Suppressor macrophage (primary cell): ENCODE results near the gene RAB10.
A peak's percentile ranks its signal among the peaks of the same experiment; 100 is the strongest.
"Not testable (repeated sequence)": the region's sequence is repeated elsewhere in the genome, so short reads cannot be mapped to it uniquely, and the experiment has no call there.

Source experiments
- DNase-seq, 4 experiments: peaks; one replicate each; pipeline ENCODE4 v3.0.0-alpha.2; 2020 to 2022

The RAB10 gene

DNA sequence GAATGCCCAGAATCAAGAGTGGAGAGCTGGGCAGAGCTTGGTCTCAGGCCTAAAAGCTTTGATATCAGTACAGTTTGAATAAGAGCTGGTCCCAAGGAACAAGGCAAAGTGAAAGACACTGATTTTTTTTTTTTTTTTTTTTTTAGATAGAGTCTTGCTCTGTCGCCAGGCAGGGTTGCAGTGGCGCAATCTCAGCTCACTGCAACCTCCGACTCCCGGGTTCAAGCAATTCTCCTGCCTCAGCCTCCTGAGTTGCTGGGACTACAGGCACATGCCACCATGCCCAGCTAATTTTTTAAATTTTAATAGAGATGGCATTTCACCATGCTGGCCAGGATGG, 17.2 kb upstream of the RAB10 start:
- DNase-seq, result peak in 3 of 4 experiments; percentile 30 to 45 (median 35)

DNA sequence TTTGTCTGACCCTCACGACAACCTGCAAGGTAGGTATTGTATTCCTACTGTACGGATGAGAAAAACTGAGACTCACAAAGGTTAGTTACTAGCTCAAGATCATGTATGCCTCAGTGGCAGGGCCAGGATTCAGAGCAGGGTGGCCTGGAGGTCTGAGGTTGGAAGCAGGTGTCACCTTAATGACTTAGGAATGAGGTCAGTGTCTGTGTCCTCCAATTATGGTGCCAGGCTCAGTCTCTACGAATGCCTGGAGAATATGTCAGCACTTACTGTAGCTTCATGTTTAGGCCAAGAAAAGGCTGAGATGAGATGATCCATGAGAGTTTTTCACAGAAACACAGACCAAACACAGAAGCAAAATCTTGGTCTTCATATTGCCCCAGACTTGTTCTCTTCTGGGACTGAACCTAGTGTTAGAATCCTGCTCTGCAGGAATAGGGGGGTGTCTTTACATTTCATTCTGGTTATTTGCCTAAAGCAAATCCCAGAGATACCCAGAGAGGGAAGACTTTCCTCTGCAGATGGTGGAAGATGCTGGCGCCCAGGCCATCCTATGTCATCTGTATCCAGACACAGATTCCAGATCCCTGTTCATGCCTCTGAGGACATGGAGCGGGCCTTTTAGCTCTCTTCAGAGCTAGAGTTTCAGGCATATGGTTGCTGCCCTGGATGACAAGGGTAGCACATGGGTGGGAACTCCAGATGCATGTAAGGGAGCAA, 16.3 kb upstream of the RAB10 start:
- no peak for DNase-seq

DNA sequence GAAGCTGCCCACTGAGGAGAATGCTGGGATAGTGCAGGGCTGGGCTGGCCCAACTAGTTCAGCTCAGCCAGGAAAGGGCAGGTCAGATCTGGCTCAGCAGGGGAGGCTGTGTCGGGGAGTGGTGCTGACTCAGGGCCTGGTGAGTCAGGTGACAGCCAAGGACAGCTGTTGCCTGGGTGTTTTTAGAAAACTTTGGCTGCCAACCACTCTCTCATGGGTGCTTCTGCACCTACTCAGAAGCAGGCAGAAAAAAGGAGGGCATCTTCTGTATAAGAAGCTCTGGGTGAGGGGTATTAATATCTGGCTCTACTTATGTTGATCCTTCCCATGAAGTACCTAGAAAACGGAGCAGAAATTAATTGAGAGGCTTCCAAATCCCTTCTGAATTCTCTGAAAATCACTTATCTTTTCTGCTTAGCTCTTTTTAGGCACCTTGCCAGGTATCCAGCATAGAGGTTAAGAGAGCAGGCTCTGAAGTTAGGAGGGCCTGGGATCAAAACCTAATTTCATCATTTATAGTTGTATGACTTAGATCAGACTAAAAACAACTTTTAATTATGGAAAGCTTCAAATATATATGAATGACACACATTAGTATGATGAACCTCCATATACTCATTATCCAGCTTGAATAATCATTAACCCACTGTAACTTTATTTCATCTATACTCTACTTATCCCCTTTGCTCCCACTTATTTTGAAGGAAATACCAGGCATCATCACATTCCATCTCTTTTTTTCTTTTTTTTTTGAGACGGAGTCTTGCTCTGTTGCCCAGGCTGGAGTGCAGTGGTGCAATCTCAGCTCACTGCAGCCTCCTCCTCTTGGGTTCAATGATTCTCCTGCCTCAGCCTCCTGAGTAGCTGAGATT, 15.5 kb upstream of the RAB10 start:
- peak; percentile 65 to 87 (median 84) for DNase-seq

DNA sequence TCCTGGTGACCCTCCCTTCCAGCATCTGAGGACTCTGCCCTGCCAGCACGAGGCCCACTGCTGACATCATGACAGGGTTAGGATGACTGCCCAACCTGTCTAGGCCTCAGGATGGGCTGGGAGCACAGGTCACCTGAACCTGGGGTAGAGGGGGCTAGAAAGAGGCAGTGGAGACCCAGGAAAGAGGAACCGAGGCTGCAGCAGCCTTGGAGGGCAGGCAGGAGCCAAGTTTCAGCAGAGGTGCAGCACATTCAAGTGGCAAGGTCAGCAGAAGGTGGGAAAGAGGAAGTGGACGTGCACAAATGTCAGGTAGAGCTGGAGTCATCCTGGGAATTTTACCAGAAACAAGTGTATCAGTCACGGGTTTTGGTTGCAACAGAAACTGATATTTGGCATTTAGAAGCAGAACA, 13.6 kb upstream of the RAB10 start:
- DNase-seq, result peak in 2 of 4 experiments; percentile 29 to 36

DNA sequence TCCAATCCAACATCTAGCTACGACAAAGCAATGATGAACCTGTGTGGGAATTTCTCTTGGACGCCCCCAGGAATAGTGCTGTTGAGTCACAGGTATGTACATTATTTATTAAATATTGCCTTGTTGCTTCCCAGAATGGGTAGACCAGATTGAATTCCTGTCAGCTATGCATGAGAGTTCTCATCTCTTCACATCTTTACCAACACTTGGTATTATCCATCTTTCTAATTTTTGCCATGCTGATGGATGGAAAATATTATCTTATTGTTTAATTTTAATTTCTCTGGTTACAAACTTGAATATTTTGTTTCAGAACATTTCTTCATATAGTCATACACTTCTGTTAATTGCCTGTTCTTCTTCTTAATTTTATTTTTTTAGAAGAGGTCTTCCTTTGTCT, 9.6 kb upstream of the RAB10 start:
- DNase-seq, result no peak

DNA sequence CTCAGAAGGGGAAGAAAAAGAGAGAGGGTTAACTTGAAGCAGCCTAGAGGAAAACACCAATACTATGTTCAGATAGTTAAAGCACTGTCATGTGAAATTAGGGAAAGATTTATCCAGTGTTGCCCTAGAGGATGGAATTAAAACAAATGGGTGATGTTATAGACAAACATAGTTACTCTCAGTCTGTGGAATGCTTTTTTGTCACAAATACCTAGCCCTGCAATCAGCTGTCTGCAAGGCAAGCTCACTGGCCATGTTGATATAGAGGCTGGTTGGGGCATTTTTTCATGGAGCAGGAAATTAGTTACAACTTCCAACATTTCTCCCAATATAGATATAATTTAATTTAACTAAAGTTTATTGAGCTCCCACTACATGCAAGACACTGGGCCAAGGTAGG, 8.4 kb upstream of the RAB10 start:
- no peak for DNase-seq

DNA sequence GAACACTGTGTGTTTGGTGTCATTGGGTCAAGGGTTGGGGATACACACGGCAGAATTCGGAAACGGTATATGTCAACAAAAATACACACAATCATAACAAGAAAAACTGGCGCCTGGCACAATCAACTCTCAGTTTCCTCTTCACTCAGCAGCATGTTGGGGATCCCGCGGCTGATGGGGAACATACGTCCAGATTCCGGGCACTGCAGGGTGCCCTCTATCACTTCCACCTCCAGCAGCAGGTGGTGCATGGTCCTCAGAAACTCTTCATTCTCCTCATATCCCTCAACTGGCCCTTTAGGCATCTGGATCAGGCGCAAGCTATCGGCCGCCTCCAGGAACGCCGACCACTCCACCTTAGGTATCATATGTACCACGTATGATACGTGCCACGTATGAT, 5.8 kb upstream of the RAB10 start:
- DNase-seq, result not testable (repeated sequence)

DNA sequence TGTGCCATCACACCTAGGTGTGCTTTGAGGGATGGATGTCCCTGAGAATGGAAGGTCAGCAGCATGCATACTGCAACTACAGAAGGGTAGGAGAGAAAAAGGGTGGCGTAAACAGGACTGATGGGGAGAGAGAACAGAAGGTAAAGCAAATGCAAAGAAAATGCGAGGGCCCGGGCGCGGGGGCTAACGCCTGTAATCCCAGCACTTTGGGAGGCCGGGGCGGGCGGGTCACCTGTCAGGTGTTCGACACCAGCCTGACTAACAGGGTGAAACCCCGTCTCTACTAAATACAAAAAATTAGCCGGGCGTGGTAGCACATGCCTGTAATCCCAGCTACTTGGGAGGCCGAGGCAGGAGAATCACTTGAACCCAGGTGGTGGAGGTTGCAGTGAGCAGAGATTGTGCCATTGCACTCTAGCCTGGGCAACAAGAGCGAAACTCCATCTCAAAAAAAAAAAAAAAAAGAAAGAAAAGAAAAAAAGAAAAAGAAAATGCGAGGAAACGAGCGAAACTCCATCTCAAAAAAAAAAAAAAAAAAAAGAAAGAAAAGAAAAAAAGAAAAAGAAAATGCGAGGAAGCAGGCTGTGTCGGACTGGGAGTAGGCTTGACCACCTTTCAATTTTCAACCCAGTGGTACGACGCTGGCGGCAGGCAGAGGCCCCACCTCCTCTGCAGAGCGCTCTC, 1.2 kb upstream of the RAB10 start:
- peak in 3 of 4 experiments; percentile 48 to 69 (median 65) for DNase-seq

DNA sequence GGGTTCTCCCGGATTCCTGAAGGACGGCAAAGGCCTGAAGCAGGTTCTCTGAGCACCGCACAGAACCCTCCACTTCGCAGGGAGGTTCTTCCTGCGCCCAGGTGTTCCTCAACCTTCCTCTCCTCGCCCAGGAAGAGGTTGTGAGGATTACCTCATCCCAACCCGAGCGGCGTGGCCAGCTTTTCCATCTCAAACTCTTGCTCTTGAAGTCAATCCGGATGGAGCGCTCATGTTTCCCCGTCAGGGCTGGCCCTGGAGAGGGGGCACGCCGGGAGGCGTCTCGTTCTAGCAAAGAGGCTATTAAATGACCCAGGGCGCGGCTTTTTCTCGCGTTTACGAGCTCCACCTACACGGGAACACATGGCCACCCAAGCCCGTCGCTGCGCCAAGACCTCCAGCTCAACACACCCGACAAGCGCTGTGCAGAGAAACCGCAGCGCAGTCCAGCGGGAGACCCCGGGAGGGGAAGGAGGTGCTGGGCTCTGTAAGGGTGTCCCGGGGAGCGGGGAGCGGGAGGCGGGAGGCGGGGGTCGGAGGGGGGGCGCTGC, 540 bp upstream of the RAB10 start:
- peak in 2 of 4 experiments; percentile 28 to 81 for DNase-seq

DNA sequence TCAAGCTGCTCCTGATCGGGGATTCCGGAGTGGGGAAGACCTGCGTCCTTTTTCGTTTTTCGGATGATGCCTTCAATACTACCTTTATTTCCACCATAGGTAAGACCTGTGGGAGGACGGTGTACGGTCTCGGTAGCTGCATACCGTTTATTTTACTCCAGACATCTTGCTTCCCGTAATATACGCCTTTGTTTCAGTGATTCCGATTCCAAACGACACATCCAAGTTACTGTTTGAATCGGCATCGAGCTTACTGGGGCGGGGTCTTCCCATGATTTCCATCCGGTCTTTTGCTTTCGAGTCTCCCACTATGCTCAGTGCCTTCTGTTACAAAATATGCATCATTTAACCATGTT, 731 bp downstream of the RAB10 start:
- peak in 3 of 4 experiments; percentile 21 to 40 (median 22) for DNase-seq

DNA sequence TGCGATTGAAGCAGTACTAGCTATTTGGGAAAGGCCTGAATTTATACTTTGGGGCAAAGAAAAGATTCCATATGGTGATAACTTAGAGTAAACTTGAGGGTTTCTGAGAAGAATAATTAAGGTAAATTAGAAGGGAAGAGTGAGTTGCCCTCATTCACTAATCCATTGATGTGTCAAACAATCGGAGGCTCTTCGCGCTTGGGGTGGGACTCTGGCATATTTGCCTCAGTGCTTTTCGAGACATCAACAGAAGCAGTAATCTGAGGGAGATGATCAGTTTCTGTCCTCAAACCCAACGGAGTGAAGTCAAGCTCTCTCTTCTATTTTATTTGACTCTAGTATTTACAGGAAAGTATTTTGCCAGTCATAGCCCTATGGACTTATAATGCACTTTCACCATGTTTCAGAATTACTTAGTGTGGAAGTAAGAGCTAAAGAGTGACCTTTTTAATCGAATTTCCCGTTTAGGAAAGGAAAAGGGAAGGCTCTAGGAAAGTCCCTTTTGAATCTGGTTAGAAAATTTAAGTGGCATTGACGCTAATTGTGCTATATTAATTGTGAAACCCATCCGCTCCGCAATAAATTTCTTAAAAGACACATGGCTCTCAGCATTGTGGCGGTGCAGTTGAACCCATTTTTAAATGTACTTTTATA, 1.3 kb downstream of the RAB10 start:
- peak; percentile 47 to 75 (median 64) for DNase-seq

DNA sequence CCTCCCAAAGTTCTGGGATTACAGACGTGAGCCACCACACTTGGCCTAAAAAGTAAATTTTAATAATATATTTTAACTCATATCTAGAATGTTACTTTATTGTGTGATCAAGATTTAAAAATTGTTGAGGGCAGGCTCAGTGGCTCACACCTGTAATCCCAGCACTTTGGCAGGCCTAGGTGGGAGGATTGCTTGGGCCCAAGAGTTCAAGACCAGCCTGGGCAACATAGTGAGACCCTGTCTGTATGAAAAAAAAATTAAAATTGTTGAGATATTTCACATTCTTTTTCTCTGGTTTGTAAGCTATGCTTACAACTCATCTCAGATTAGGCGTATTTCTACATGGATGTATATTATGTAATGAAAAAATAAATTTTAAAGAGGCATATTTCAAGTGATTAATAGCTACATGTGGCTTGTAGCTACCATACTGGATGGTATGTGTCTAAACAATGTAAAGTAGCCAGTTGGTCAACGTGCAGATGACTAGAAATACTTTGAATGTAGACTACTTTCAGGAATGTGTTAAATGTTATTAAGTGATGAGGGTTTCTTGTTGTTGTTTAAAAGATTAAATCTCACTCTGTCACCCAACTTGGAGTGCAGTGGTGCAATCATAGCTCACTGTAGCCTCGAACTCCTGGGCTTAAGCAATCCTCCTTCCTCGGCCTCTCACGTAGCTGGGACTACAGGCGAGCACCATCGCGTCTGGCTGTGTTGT, 5.9 kb downstream of the RAB10 start:
- DNase-seq, result no peak

DNA sequence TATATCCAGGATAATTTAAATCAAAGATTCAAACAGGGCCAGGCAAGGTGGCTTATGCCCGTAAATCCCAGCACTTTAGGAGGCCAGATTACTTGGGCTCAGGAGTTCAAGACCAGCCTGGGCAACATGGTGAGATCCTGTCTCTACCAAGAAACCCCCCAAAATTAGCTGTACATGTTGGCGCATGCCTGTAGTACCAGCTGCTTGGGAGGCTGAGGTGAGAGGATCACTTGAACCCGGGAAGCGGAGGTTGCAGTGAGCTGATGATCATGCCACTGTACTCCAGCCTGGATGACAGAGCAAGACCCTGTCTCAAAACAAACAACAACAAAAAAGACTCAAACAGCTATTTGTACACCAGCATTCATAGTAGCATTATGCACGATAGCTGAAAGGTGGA, 9.2 kb downstream of the RAB10 start:
- no peak for DNase-seq

DNA sequence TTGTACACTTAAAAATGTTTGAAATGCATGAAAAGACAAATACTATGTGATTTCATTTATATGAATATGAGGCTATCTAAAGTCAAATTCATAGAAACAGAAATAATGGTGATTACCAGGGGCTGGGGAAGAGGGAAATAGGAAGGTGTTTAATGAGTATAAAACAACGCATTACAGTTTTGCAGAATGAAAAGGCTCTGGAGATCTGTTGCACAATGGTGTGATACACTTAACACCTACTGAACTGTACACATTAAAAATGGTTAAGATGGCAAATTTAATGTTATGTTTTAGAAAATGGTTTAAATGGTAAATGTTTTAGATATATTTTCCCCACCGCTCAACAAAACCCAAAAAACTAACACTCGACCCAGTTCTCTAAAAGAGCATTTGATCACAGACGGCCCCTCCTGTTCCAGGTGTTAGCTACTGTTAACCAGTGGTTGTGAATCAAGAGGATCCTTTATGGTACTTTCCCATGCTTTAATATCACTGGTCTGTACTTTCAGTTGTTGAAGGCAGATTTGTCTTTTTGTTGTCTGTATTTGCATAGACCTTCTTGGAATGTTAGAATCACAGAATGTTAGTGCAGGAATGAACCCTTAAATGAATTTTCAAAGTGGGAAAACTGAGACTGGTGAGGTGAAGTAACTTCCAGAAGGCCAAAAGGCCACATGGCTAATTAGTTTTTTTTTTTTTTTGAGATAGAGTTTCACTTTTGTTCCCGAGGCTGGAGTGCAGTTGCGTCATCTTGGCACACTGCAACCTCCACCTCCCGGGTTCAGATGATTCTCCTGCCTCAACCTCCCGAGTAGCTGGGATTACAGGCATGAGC, 10.2 kb downstream of the RAB10 start:
- DNase-seq, result peak; percentile 13 to 56 (median 48)

DNA sequence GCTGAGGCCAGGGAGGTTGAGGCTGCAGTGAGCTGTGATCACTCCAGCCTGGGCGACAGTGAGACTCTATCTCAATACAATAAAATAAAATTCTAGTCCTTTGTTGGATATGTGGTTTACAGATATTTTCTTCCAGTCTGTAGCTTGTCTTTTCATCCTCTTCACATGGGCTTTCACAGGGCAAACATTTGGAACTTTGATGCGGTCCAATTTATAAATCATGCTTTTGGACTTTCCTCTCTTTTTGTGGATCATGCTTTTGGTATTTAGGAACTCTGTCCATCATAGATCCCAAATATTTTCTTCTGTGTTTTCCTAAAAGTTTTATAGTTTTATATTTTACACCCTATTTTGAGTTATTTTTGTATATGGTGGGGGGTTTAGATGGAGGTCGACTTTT, 14.9 kb downstream of the RAB10 start:
- no peak for DNase-seq

DNA sequence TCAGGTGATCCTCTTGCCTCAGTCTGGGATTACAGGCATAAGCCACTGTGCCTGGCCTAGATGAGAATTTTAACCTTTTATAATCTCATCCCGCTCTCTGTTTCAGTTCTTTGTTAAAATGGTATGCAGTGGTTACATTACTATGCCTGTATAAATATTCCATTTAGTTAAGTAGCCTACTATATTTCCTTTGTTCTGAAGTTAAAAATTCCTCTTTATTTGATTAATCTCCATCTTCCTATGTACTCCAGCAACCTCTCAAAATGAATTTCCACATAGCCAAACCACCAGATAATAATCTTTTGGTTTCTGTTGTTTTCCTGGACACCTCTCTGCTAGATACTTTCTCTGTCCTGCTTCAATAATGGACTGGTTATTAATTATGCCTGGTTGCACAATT, 15.8 kb downstream of the RAB10 start:
- DNase-seq, result no peak

DNA sequence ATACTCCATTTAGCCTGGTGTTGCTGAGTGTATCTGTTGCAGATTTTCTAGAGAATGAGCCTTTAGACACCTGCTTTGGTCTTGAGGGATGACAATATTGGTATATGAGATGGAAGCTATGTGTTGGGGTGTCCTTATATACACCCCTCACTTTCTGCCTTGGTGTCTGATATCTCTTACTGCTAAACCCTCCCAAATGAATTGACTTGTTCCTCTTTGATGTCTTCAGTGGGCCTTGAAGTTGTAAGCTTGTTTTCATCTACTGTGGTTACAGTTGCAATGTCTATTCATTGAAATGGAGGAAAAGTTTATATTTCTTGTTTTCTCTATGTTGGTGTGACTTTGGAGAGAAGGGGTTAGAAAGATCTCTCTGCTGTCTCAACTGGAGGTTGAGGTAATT, 18.9 kb downstream of the RAB10 start:
- no peak for DNase-seq

DNA sequence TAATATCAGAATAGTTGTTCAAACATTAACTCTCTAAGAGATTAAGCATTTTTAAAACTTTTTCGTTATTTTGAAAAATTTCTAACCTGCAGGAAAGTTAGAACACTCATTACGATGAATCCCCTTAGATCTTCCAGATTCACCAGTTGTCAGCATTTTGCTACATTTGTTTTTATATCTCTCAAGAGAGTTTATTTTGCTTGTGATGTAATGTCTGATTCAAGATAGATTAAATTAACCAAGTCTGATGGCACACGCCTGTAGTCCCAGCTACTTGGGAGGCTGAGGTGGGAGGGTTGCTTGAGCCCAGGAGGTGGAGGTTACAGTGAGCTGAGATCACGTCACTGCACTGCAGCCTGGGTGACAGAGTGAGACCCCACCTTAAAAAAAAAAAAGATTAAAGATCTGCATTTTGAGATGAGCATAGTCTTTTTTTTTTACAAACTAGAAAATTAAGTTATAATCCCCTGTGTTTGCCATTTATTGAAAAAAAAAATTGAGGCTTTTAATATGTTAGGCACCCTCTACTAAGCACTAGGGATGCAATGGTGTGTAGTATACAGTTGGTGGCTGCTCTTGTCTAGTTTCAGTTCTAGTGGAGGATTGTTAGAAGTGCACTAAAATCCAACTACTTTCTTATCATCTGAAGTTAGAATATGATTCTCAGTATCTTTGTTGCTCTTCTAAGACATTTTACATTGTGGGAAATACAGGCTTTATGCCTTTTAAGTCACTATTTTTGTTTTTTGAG, 20.9 kb downstream of the RAB10 start:
- DNase-seq, result no peak

DNA sequence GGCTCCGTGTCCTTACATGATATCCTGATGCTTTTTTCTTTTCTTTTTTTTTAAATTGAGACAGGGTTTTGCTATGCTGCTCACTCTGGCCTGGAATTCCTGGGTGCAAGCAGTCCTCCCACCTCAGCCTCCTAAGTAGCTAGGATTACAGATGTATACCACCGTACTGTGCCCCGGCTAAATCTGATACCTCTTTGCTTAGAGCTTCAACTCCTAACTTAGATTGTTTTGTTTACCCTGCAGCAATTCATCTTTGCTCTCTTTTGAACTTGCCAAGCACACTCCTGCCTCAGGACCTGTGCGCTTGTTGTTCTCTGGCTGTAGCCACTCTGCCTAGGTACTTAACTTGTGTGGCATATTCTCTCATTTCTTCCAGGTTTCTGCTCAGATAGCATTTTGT, 24.5 kb downstream of the RAB10 start:
- no peak for DNase-seq

DNA sequence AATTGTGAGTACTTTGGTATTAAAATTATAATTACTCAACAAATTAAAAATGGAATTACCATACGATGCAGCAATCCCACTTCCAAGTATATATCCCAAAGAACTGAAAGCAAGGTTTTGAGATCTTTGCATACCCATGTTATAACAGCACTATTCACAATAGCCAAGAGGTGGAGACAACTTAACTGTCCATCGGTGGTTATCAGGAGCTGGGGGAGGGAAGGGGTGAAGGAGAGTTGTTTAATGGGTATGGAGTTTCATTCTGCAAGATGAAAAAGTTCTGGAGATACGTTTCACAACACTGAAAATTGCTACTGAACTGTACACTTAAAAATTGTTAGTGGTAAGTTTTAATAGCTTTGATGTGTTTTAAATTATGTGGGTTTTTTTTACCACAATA, 25.7 kb downstream of the RAB10 start:
- DNase-seq, result no peak
